Fibroblast of lung (primary cell): Measurements from ENCODE around the gene COL15A1.

Source experiments
- CTCF ChIP-seq, 2 donors: IDR thresholded peaks in 1 of 2; conservative IDR thresholded peaks in 1 of 2; 1 replicate in 1 of 2; 2 replicates in 1 of 2; pipeline ENCODE4 v1.5.1; 2011 to 2012; ENCODE audit warnings: low read length in 2 of 2, control low read depth in 1 of 2, inconsistent platforms in 1 of 2, low read depth in 1 of 2, mild to moderate bottlenecking in 1 of 2
- EZH2 ChIP-seq: IDR thresholded peaks from 2 replicates; pipeline ENCODE4 v1.5.1; 2012; ENCODE audit warnings: low read length, control low read depth, mild to moderate bottlenecking; ENCODE audit errors: missing control alignments

GRCh38 chr9:98913705-98914104, 30.0 kb upstream of the COL15A1 start:
- TF ChIP-seq CTCF (conservative IDR thresholded peaks at IDR 0.05 in 1 of 2, IDR thresholded peaks at IDR 0.05 in 1 of 2; ENCODE audit: low read depth in 1 of 2, low read length in 2 of 2) (no peak), EZH2 (no peak)
